ENCODE measurements around the gene JARID2. TPM values are rescaled to one million over a fixed set of nuclear protein-coding genes. Genes with fewer than 3 reads are reported as not detected.

Gene JARID2
- total RNA-seq, 4 donors from 2014 or later, result 12.1 to 33.8 (median 17.0) TPM

- no peaks in the 10 kb centered on the region for H3K36me3 ChIP-seq
- peaks cover 0 to 9% (median under 1%) of the 10 kb centered on the region in 4 donors for H3K4me1 ChIP-seq
Observed at GRCh38 chr6:15346315-15346714, 100.4 kb downstream of the JARID2 start.

GRCh38 chr6:15348528-15348927 is 102.7 kb downstream of the JARID2 start:
- Histone ChIP-seq H3K4me1 (peaks cover 0 to 13% (median 0%) of the 10 kb centered on the region in 4 donors), H3K27ac (no peak overlapping the region), H3K27me3 (no peaks in the 10 kb centered on the region), H3K4me3 (no peak overlapping the region), H3K36me3 (no peaks in the 10 kb centered on the region), H3K9me3 (no peaks in the 10 kb centered on the region)
- DNase-seq, result no peak
- TF ChIP-seq CTCF (IDR thresholded peaks at IDR 0.05) (no peak), POLR2A (IDR thresholded peaks at IDR 0.05) (no peak)

More at GRCh38 chr6:15346315-15346714, 100.4 kb downstream of the JARID2 start:
- no peaks in the 10 kb centered on the region for H3K27me3 ChIP-seq
- DNase-seq, result no peak
- no peak overlapping the region for H3K27ac ChIP-seq
- H3K4me3 ChIP-seq, result no peak overlapping the region
- no peaks in the 10 kb centered on the region for H3K9me3 ChIP-seq
- TF ChIP-seq POLR2A (IDR thresholded peaks at IDR 0.05), result no peak
- no peak for TF ChIP-seq CTCF (IDR thresholded peaks at IDR 0.05)

DNA sequence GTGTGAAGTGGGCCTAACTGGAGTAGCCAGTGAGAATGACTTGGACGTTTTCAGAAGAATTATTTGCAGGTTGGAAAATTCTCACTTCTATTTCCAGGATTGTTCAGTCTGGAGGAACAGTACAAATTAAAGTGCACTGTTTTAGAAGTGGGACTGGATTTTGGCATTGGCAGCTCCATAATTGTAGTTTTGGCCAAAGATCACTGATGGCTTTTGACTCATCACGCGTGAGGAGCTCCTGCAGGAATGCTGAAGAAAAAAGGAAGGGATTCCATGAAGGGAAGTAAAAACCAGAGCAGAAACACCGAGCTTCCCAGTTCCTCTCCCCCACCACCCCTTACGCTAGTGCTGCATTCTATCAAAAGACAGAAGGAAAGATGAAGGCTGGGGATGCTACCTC is 103.5 kb downstream of the JARID2 start:
- peaks cover 0 to 7% (median 0%) of the 10 kb centered on the region in 4 donors for H3K4me1 ChIP-seq
- no peak overlapping the region for H3K27ac ChIP-seq

GRCh38 chr6:15350386-15351083 is 104.7 kb downstream of the JARID2 start:
- no peak for TF ChIP-seq CTCF (IDR thresholded peaks at IDR 0.05)
- no peak for TF ChIP-seq POLR2A (IDR thresholded peaks at IDR 0.05)
- Histone ChIP-seq H3K36me3 (no peaks in the 10 kb centered on the region), H3K4me3 (no peak overlapping the region), H3K4me1 (peaks cover 0 to 7% (median 0%) of the 10 kb centered on the region in 4 donors), H3K9me3 (no peaks in the 10 kb centered on the region), H3K27ac (no peak overlapping the region), H3K27me3 (no peaks in the 10 kb centered on the region)
- no peak for DNase-seq

More for the DNA sequence above, 103.5 kb downstream of the JARID2 start:
- TF ChIP-seq CTCF (IDR thresholded peaks at IDR 0.05) (no peak), POLR2A (IDR thresholded peaks at IDR 0.05) (no peak)
- Histone ChIP-seq H3K36me3 (no peaks in the 10 kb centered on the region), H3K4me3 (no peak overlapping the region), H3K27me3 (no peaks in the 10 kb centered on the region), H3K9me3 (no peaks in the 10 kb centered on the region)
- DNase-seq, result no peak

DNA sequence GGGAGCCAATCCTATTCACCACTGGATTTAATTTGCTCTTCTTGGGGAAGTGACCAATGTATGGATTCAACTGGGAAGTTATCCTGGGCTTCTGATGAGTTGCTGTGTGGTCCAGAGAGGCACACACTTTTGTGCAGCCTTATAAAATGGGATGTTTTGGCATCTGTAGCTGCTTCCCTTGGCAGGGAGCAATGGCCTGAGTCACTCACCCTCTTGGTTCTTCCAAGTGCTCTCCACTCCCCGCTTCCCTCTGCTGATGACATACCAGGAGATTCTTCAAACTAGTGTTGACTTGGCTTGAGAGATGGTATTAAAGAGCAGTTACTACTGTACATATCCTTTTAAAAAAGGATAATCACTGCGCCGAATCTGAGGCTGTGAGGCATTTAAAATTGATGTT is 105.8 kb downstream of the JARID2 start:
- Histone ChIP-seq H3K27me3 (no peaks in the 10 kb centered on the region), H3K4me3 (no peak overlapping the region), H3K27ac (no peak overlapping the region), H3K4me1 (peaks cover 0 to 7% (median 0%) of the 10 kb centered on the region in 4 donors), H3K9me3 (no peaks in the 10 kb centered on the region), H3K36me3 (no peaks in the 10 kb centered on the region)
- DNase-seq, result no peak
- TF ChIP-seq POLR2A (IDR thresholded peaks at IDR 0.05), result no peak
- no peak for TF ChIP-seq CTCF (IDR thresholded peaks at IDR 0.05)

Data from Peyer's patch (tissue), 4 donors.